Stromal cell of bone marrow (primary cell): Measurements from ENCODE around the gene PDIA6.
"Not testable (repeated sequence)": the region's sequence is repeated elsewhere in the genome, so short reads cannot be mapped to it uniquely, and the experiment has no call there.

Experiments
- DNase-seq: peaks from one replicate; pipeline ENCODE4 v3.0.0-alpha.2; 2012; ENCODE audit warnings: low read depth

PDIA6 gene

DNA sequence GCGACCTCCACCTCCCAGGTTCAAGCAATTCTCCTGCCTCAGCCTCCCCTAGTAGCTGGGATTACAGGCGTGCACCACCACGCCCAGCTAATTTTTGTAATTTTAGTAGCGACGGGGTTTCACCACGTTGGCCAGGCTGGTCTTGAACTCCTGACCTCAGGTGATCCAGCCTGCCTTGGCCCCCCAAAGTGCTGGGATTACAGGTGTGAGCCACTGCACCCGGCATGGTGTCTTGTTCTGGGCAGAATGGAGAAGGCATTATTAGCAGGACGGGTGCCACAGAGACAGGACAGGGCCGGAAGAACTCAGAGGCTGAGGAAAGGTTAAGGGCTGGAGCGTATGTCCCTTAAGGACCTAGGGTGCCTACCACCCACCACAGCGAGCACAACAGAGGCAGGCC lies 31.8 kb downstream of the PDIA6 start:
- not testable (repeated sequence) for DNase-seq

GRCh38 chr2:10780491-10780820 lies 32.1 kb downstream of the PDIA6 start:
- DNase-seq, result no peak

DNA sequence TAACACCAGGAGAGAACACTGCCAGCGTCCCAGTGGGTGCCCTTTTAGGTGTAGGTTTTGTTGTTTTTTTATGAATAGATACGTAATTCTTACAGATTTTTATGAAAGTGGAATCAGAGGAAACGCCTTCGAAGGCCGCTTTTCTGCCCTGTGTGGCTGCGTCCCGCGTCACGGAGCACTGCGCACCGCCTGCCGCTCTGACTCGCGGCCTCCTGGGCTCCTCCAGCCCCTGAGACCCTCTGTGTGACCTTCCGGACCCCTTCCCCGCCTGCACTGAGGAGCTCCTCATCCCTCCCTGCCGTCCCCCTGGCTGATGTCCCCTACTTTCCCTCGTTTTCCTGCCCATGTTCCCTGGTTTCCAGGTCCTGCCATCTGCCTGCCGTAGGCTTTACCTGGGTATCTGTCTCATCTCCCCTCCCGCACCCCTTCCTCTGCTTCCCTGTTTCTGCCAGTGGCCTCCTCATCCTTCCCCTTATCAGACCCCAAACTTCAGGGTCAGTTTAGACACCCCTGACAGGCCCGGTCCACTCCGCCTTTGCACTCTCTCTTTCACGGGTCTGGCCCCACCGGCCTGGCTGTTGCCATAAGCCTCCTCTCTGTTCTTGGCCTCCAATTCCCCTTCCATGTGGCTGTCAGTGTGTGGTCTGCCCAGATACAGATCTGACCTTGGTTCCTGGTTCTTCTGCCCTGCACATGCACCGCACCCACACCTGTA lies 32.7 kb downstream of the PDIA6 start:
- no peak for DNase-seq

DNA sequence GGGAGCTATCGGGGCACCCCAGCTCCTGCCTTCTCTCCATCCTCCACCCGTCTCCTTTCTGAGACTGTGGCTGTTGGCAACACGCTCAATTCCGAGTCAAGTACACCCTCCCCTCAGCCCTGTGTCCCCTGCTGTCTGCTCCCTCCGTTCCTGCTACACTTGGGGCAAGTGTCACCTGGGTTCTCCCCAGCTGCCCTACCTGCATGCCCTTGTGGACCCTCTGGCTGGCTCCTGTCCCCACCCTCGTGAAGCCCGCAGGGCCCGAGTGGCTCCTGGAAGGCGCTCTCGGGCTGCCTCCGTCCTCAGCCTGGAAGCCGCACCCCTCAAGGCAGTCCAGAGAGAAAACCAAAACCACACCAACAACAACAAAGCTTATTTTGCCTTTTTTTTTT lies 33.9 kb downstream of the PDIA6 start:
- no peak for DNase-seq

- DNase-seq, result no peak
Observed at GRCh38 chr2:10777842-10778723, 34.5 kb downstream of the PDIA6 start.

DNA sequence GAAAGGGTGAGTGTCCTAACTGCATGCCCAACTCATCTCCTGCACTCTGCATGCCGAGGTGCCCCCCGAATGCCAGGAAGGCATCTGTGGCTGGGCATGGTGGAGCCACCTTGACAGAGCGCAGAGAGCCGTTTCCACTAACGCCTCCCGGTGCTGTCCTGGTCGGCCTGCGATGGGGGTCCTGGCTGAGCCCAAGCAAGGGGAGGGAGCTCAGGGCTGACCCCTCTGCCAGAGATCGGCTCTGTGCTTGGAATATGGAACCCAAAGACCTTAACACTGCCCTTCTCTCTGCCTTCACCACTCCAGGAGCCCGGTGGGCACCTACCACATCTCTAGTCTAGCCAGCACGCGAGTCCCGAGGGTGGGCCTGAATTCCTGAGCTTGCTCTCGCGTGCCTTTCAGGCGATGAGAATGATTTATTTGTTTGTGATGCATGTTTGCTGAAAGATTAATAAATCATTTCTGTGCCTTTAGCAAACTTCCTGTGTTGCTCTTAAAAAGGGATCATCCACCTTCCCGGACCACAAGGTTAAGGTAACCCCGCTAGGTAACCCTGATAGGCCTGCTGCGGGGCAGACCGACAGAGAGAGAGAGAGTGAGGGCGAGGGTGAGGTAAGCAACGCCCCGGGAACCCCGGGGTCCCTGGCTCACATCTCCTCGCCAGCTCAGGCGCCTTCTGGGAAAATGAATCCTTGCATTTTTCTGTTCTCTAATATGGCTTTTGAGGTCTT lies 35.3 kb downstream of the PDIA6 start:
- no peak for DNase-seq

DNA sequence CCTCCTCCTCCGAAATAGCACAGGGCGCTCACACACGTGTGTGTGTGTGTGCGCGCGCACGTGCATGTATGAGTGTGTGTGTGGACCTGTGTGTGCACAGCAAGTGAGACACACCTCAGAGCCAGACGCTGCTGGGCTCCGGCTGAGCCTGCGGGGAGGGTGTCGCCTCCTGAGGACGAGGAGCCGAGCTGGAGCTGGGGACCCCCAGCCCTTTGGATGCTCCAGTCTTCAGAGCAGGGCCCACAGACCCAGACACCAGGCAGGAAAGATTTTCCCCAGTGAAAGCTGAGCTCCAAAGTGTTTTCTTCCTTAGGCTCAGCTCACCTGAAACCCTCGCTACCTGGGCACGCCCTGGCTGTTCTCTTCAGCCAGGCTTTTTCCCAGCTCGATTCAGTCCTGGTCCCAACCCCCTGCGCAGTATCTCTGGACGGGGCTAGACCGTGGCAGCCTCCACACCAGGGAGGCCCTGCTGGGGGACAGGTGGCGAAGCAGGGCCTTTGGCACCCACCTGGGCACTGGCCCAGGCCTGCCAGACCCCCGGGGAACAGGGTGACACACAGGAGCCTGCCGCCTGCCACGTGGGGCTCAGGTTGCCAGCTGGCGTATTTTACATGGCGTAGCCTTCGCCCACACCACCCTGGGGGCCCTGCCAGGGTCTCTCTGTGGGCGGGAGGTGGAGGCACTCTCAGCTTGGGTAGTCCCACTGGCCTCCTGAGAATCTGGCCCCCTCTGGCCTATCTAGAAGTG lies 36.2 kb downstream of the PDIA6 start:
- DNase-seq, result no peak

DNA sequence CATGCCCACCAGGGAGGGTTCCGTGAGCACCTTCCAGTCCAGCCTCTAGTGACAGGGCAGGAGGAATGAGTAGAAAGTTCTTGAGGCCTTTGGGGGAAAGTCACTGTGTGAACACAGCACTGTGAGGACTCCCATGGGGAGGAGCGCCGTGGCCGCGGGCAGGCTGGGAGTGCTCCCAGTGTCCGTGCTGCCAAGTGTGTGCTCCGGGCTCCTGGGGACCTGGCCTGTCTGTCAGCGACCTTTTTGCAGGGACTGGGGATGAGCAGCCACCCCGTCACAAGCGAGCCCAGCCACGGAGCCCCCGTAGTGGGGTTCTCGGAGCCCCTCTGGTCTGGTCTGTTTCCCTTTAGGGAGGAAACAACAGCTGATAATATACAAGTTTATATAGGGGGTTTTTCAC lies 36.8 kb downstream of the PDIA6 start:
- no peak for DNase-seq

DNA sequence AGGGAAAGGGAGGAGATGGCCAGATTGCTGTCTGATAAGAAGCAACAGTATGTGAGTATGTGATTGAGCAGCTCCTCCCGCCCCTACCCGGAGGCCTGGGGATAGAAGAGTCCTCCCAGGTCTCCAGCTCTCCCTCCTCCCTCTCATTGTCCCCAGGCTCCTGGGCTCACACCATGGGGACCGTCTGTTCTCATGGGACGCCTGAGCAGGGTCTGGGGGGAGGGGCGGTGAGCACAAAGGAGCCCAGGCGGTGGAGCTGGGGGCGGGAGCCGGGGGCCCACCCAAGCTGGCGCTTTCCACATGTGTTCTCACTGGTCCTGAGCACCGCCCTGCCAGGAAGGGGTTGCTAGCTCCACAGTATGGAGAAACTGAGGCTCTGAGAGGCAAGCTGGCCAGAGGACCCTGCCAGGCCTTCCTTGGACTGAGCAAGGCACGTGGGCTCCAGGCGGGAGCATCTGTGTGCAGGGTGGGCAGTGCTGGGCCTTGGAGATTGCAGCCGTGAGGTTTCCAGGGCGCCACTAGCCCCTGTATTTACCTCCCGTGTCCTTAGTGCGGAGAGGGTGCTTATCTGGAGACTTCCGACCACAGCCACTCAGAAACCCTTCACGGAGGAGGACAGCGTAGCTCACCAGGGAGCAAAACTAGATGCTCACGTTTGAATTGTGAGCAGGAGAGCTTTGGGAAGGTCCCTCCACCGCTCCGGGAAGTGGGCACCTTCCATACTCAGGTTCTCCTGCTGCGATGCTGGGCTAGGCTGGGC lies 37.4 kb downstream of the PDIA6 start:
- DNase-seq, result no peak

DNA sequence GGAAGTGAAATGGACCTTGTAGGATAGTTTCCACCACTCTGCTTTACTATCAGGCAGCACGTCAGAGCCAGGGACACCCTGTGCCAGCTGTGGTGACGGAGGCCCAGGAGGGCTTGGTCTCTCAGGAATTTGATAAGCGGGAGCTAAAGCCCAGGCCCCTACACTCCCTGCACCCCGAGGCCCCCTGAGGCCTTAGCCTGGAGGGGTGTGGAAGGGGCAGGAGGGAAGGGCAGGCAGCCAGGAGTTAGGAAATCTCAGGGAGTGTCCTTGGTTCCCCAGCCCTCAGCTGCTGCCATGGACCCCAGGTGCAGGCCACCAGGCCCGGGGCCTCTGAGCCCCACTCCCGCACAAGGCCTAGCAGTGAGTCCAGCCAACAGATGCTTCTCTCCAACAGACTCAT lies 38.2 kb downstream of the PDIA6 start:
- no peak for DNase-seq

- no peak for DNase-seq
Observed at GRCh38 chr2:10773821-10774341, 38.7 kb downstream of the PDIA6 start.

GRCh38 chr2:10772868-10773215 lies 39.7 kb downstream of the PDIA6 start:
- DNase-seq, result no peak

DNA sequence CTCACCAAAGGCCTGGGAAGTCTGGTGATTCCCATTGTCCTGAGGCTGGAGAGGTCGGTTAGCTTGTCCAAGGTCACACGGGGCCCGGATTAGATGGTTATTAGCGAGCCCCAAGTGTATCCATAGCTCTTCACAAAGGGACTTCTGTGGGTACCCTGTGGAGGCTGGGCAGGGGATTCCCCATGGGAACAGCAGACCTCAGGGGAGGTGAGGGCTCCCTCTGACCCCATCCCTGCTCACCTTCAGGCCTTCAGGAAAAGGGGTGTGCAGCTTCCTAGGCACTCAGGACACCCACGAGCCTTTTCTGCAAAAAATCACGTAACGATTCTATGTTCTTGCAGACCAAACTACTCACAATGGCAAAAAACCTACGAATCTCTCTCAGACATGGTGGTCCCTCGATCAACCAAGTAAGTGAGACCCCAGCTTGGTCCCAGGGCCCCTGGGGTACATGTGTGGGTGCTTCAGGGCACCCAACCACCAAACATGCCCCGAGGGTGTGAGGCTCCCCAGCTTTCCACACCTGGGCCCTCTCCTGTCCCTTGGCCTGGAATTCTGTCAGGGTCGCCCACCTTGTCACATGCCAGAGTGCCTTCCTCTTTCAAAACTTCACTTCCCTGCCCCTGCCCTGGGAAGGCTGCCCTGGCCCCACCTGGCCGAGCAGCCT lies 40.3 kb downstream of the PDIA6 start:
- no peak for DNase-seq

DNA sequence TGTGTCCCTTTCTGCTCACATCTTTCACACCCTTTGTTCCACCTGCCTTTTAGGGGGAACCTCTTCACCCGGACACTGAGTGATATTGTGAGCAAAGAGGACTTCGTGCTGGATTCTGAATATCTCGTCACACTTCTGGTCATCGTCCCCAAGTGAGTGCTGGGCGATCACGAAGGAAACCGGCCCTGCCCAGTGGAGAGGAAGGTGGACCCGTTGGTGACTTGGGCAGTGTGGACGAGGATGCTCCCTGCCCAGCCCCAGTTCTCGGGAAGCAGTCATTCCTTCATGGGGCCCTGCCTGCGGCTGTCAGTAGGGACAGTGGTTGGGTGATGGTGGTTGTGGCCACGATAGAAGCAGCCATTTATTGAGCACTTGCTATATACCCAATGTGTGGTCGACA lies 40.8 kb downstream of the PDIA6 start:
- DNase-seq, result no peak

GRCh38 chr2:10770956-10771750 lies 41.4 kb downstream of the PDIA6 start:
- DNase-seq, result no peak

DNA sequence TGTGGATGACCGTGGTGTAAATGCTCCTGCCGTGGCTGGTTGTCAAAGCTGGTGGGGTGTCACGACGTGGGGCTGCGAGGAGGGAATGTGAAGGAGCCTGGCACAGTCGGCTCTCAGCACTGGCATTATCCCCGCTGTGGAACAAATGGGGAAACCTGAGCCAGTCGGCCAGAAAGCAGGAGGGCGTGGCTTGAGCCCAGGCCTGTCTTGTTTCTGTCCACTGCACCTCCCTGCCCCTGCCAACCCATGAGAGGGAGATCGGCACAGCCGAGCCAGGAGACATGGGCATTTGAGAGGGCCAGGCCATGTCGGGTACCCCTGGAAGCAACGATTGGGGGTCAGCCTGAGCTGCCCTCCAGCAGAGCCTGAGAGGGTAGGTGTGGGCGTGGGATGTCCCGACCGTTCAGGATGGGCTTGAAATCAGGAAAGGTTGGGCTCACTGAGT lies 44.5 kb downstream of the PDIA6 start:
- no peak for DNase-seq

DNA sequence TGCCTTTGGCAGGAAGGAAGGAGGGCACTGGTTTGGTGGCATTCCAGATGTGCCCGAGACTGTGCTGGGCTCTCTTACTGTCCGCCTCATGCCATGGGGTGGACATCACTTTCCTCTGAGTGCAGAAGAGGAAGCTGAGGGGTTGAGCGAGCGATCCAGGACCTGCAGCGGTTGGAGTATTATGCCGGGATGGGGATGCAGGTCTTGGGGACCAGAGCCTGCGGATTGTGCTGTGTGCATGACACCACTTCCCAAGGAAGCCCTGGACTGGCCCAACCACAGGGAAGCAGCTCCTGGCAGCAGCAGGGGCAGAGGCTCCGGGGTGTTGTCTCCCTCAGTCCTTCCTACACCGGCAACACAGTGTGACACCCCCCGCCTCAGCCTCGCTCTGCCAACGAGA lies 46.7 kb downstream of the PDIA6 start:
- no peak for DNase-seq

DNA sequence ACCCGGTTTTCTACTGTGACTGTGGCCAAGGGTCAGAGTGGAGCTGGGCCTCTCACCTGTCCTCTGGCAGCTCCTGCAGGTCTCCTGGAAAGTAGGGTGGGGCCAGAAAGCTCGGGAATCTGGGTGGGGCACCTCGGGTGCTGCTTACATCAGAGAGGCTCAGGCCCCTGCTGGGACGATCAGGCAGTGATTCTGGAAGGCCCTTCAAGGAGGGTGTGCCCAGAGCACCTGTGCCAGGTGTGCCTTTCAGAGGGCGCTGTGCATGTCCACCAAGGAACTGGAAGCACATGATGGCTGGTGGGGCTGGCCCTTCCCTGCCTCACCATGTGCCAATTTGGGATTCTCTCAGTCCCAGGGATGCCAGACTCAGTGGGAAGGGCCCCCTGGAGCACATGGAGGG lies 47.1 kb downstream of the PDIA6 start:
- no peak for DNase-seq

GRCh38 chr2:10764896-10765295 lies 47.7 kb downstream of the PDIA6 start:
- no peak for DNase-seq
